Left cardiac atrium (tissue), 4 donors: ENCODE results near the gene AOX1. TPM values are rescaled to one million over a fixed set of nuclear protein-coding genes. Genes with fewer than 3 reads are reported as not detected.
A peak's percentile ranks its signal among the peaks of the same experiment; 100 is the strongest.
"Not testable (repeated sequence)": the region's sequence is repeated elsewhere in the genome, so short reads cannot be mapped to it uniquely, and the experiment has no call there.

Experiments
- ATAC-seq, 2 donors: fragments of 200-7000 bp; cut with Tn5 transposase; one replicate each; pipeline ENCODE4 v1.9.1; 2020; ENCODE audit warnings: mild to moderate bottlenecking in 2 of 2, moderate library complexity in 2 of 2
- DNase-seq: peaks from one replicate; pipeline ENCODE4 v3.0.0-alpha.2; 2020
- intact Hi-C, 2 donors: fragments of 100-400 bp; cut with DNase I; formaldehyde crosslinking; loops; one replicate each; pipeline versions ENCODE4 v1.14.1 to v1.15.1; 2022 to 2023
- long read RNA-seq: library from polyadenylated mRNA; unstranded; transcript quantifications from one replicate; pipeline ENCODE4 v2.0.0, GENCODE V29; 2021
- total RNA-seq, 2 donors: library from RNA; stranded (reverse); fragmentation: NEBNext Ultra II Directional; extraction: Animal tissue kit (Norgen Biotek cat#: 25700); gene quantifications; one replicate each; pipeline ENCODE4 v1.2.1, GENCODE V29; 2021
- donor health status: DM: no; HTN: yes; CAD: no.
- donor health status: DM: no; HTN: yes; CAD: no; lungs with severe emphysema.
- donor health status: DM: yes; HTN: yes; CAD: no.
- donor health status: Dilated cardiomyopathy.

The AOX1 gene
- total RNA-seq = 10 to 100 TPM; 16.6 to 27.0 TPM
- long read RNA-seq, full-length matches to known transcripts = 4 of 9 reads
- long read RNA-seq, partial matches to known transcripts = 1 of 9 reads
- long read RNA-seq, other reads (novel, unspliced or antisense) = 4 of 9 reads

- DNase-seq (peak; percentile 64), ATAC-seq (peak; percentile 83 to 90)
- intact Hi-C loops = no loop called here
These were observed at the start of gene AOX1 for GRCh38 chr2:200585730-200586643. AOX1 (plus strand) TSS chr2:200586014; CDS start chr2:200586109, 95 bp downstream.

- DNase-seq (no peak), ATAC-seq (no peak)
- intact Hi-C loops = no loop called here
These were observed 47.7 kb upstream of the AOX1 start for GRCh38 chr2:200538139-200538538.

GRCh38 chr2:200540793-200541192, 45.0 kb upstream of the AOX1 start:
- no peak for DNase-seq
- intact Hi-C loops = no loop called here
- no peak for ATAC-seq

- ATAC-seq, intact Hi-C loops: not testable (repeated sequence)
- peak; percentile 21 for DNase-seq
These were observed 19.2 kb upstream of the AOX1 start for GRCh38 chr2:200566596-200566995.

GRCh38 chr2:200567932-200568331, 17.9 kb upstream of the AOX1 start:
- intact Hi-C loops = no loop called here
- DNase-seq = no peak
- no peak for ATAC-seq

- DNase-seq = no peak
- no peak for ATAC-seq
- intact Hi-C loops = loop anchor here in 1 of 2 donors (2.0 kb wide), 1 partner anchor 125 kb away; no protein-coding TSS in a partner anchor
These were observed 9.9 kb upstream of the AOX1 start for GRCh38 chr2:200575957-200576356.

GRCh38 chr2:200577027-200577426, 8.8 kb upstream of the AOX1 start:
- intact Hi-C loops = loop anchor here in 1 of 2 donors (2.0 kb wide), 1 partner anchor 124 kb away; no protein-coding TSS in a partner anchor
- DNase-seq (no peak), ATAC-seq (no peak)

GRCh38 chr2:200578778-200579177, 7.0 kb upstream of the AOX1 start:
- intact Hi-C loops = no loop called here
- DNase-seq (no peak), ATAC-seq (peak in 1 of 2 donors; percentile 19)

- ATAC-seq = no peak
- no peak for DNase-seq
- intact Hi-C loops = no loop called here
These were observed 1.2 kb upstream of the AOX1 start for GRCh38 chr2:200584639-200585038.

- intact Hi-C loops = no loop called here
- ATAC-seq = no peak
- DNase-seq = no peak
These were observed 479 bp upstream of the AOX1 start for GRCh38 chr2:200585340-200585729.

GRCh38 chr2:200586644-200586975, 796 bp downstream of the AOX1 start:
- intact Hi-C loops = no loop called here
- ATAC-seq (no peak), DNase-seq (no peak)

GRCh38 chr2:200587007-200587616, 1.3 kb downstream of the AOX1 start:
- no peak for ATAC-seq
- intact Hi-C loops = no loop called here
- DNase-seq = no peak

- no peak for ATAC-seq
- intact Hi-C loops = no loop called here
These were observed 2.4 kb downstream of the AOX1 start for GRCh38 chr2:200588076-200588678.

GRCh38 chr2:200590090-200590489, 4.3 kb downstream of the AOX1 start:
- DNase-seq = peak; percentile 41
- intact Hi-C loops = no loop called here

More at GRCh38 chr2:200588076-200588678, 2.4 kb downstream of the AOX1 start:
- DNase-seq = no peak

GRCh38 chr2:200591308-200591707, 5.5 kb downstream of the AOX1 start:
- DNase-seq (no peak), ATAC-seq (no peak)
- intact Hi-C loops = no loop called here

More at GRCh38 chr2:200590090-200590489, 4.3 kb downstream of the AOX1 start:
- ATAC-seq = peak in 1 of 2 donors; percentile 71

- DNase-seq = no peak
- ATAC-seq = no peak
- intact Hi-C loops = no loop called here
These were observed 6.7 kb downstream of the AOX1 start for GRCh38 chr2:200592406-200593075.

GRCh38 chr2:200593905-200594304, 8.1 kb downstream of the AOX1 start:
- intact Hi-C loops = no loop called here
- DNase-seq (no peak), ATAC-seq (no peak)

- intact Hi-C loops = no loop called here
- no peak for DNase-seq
- no peak for ATAC-seq
These were observed 10.1 kb downstream of the AOX1 start for GRCh38 chr2:200595913-200596312.
